DMS 273 (cell line): ENCODE results near the gene XPC.

Source experiments
- DNase-seq: peaks from one replicate; lab custom pipeline; 2025; ENCODE audit not compliant: unreplicated experiment; lab: John Stamatoyannopoulos, UW

XPC gene

GRCh38 chr3:14137004-14137403 is 41.4 kb downstream of the XPC start:
- peak; percentile 47 for DNase-seq

- DNase-seq = no peak
These were observed 42.8 kb downstream of the XPC start for GRCh38 chr3:14135581-14135980.

GRCh38 chr3:14134291-14134690 is 44.1 kb downstream of the XPC start:
- no peak for DNase-seq

- DNase-seq = no peak
These were observed 44.5 kb downstream of the XPC start for GRCh38 chr3:14133876-14134275.

GRCh38 chr3:14133188-14133800 is 45.1 kb downstream of the XPC start:
- DNase-seq = no peak

- no peak for DNase-seq
These were observed 45.7 kb downstream of the XPC start for GRCh38 chr3:14132689-14133088.

- no peak for DNase-seq
These were observed 46.3 kb downstream of the XPC start for GRCh38 chr3:14132120-14132519.

- no peak for DNase-seq
These were observed 47.3 kb downstream of the XPC start for GRCh38 chr3:14131134-14131533.

- no peak for DNase-seq
These were observed 47.7 kb downstream of the XPC start for GRCh38 chr3:14130707-14131106.

- DNase-seq = no peak
These were observed 48.2 kb downstream of the XPC start for GRCh38 chr3:14130230-14130629.

- no peak for DNase-seq
These were observed 49.1 kb downstream of the XPC start for GRCh38 chr3:14129296-14129695.

GRCh38 chr3:14128724-14129123 is 49.7 kb downstream of the XPC start:
- no peak for DNase-seq

GRCh38 chr3:14127516-14128161 is 50.8 kb downstream of the XPC start:
- no peak for DNase-seq

- DNase-seq = no peak
These were observed 51.4 kb downstream of the XPC start for GRCh38 chr3:14126887-14127505.

GRCh38 chr3:14126017-14126886 is 52.1 kb downstream of the XPC start:
- DNase-seq = no peak

GRCh38 chr3:14125193-14126016 is 53.0 kb downstream of the XPC start:
- peak; percentile 74 for DNase-seq

- peak; percentile 98 for DNase-seq
These were observed 53.7 kb downstream of the XPC start, which contains the start of the genes CHCHD4 and TMEM43 for GRCh38 chr3:14124615-14125192. TSS of gene CHCHD4 (minus strand) at chr3:14124870. CDS start at chr3:14124676, 194 bp downstream. TSS of gene TMEM43 (plus strand) at chr3:14125052. CDS start at chr3:14125194, 142 bp downstream.

- DNase-seq = peak; percentile 66
These were observed 54.2 kb downstream of the XPC start for GRCh38 chr3:14124223-14124614.

- peak; percentile 24 for DNase-seq
These were observed 54.8 kb downstream of the XPC start for GRCh38 chr3:14123308-14124222.
